Measurements from ENCODE around the gene ABCA9. TPM values are rescaled to one million over a fixed set of nuclear protein-coding genes. Genes with fewer than 3 reads are reported as not detected.

Gene ABCA9
- total RNA-seq, 1 experiment from 2014 or later, result 0.05 TPM

- in situ Hi-C loops (cut with HindIII; ENCODE audit: low pct_unique_long_range_greater_than_20kb, low sequenced_read_pairs), result no loop called here
- TF ChIP-seq TCF7L2 (IDR thresholded peaks at IDR 0.05; ENCODE audit: low read depth, low read length), result no peak
- Histone ChIP-seq H3K27me3 (ENCODE audit: control insufficient read depth, insufficient read depth, low read length) (no peaks in the 10 kb centered on the region), H3K9me3 (ENCODE audit: control insufficient read depth, insufficient read depth, low read depth, low read length) (no peaks in the 10 kb centered on the region), H3K27ac (ENCODE audit: low read length) (no peak overlapping the region), H3K4me1 (ENCODE audit: control insufficient read depth, insufficient read depth, low read length) (no peaks in the 10 kb centered on the region), H3K4me3 (ENCODE audit: low read depth in 2 of 2, low read length in 2 of 2) (no peak overlapping the region), H3K36me3 (ENCODE audit: control insufficient read depth, insufficient read depth, low read length) (no peaks in the 10 kb centered on the region)
- ChIA-PET CTCF (no interaction called here), POLR2A (no interaction called here)
- intact Hi-C loops (cut with micrococcal nuclease; ENCODE audit: unreplicated experiment), result no loop called here
- DNase-seq (ENCODE audit: low read depth, low spot score) (no peak), ATAC-seq (no peak)
- BruUV-seq (replicated peaks), result no TSS peak
Observed at GRCh38 chr17:68993112-68993511, 67.6 kb downstream of the ABCA9 start.

- ChIA-PET CTCF (no interaction called here), POLR2A (no interaction called here)
- DNase-seq (ENCODE audit: low read depth, low spot score) (no peak), ATAC-seq (no peak)
- Histone ChIP-seq H3K4me3 (ENCODE audit: low read depth in 2 of 2, low read length in 2 of 2) (no peak overlapping the region), H3K36me3 (ENCODE audit: control insufficient read depth, insufficient read depth, low read length) (no peaks in the 10 kb centered on the region), H3K27me3 (ENCODE audit: control insufficient read depth, insufficient read depth, low read length) (no peaks in the 10 kb centered on the region), H3K27ac (ENCODE audit: low read length) (no peak overlapping the region), H3K4me1 (ENCODE audit: control insufficient read depth, insufficient read depth, low read length) (no peaks in the 10 kb centered on the region), H3K9me3 (ENCODE audit: control insufficient read depth, insufficient read depth, low read depth, low read length) (no peaks in the 10 kb centered on the region)
- in situ Hi-C loops (cut with HindIII; ENCODE audit: low pct_unique_long_range_greater_than_20kb, low sequenced_read_pairs), result no loop called here
- TF ChIP-seq POLR2AphosphoS5 (IDR thresholded peaks at IDR 0.05; ENCODE audit: low read depth, low read length) (no peak), TCF7L2 (IDR thresholded peaks at IDR 0.05; ENCODE audit: low read depth, low read length) (no peak), REST (IDR thresholded peaks at IDR 0.05; ENCODE audit: insufficient read depth in 1 of 2, low read depth in 2 of 2, low read length in 1 of 2) (no peak), SIN3A (IDR thresholded peaks at IDR 0.05; ENCODE audit: borderline replicate concordance, insufficient read depth, low read depth, low read length) (no peak), CTCF (IDR thresholded peaks at IDR 0.05) (no peak)
- no TSS peak for BruUV-seq (replicated peaks)
- intact Hi-C loops (cut with micrococcal nuclease; ENCODE audit: unreplicated experiment), result no loop called here
Observed at GRCh38 chr17:68987966-68988365, 72.8 kb downstream of the ABCA9 start.

GRCh38 chr17:68981288-68981687 is 79.4 kb downstream of the ABCA9 start:
- TF ChIP-seq REST (IDR thresholded peaks at IDR 0.05; ENCODE audit: insufficient read depth in 1 of 2, low read depth in 2 of 2, low read length in 1 of 2) (no peak), POLR2AphosphoS5 (IDR thresholded peaks at IDR 0.05; ENCODE audit: low read depth, low read length) (no peak), TCF7L2 (IDR thresholded peaks at IDR 0.05; ENCODE audit: low read depth, low read length) (no peak), SIN3A (IDR thresholded peaks at IDR 0.05; ENCODE audit: borderline replicate concordance, insufficient read depth, low read depth, low read length) (no peak), CTCF (IDR thresholded peaks at IDR 0.05) (no peak)
- ChIA-PET CTCF (no interaction called here), POLR2A (no interaction called here)
- Histone ChIP-seq H3K36me3 (ENCODE audit: control insufficient read depth, insufficient read depth, low read length) (no peaks in the 10 kb centered on the region), H3K9me3 (ENCODE audit: control insufficient read depth, insufficient read depth, low read depth, low read length) (no peaks in the 10 kb centered on the region), H3K27ac (ENCODE audit: low read length) (no peak overlapping the region), H3K27me3 (ENCODE audit: control insufficient read depth, insufficient read depth, low read length) (no peaks in the 10 kb centered on the region), H3K4me1 (ENCODE audit: control insufficient read depth, insufficient read depth, low read length) (no peaks in the 10 kb centered on the region), H3K4me3 (ENCODE audit: low read depth in 2 of 2, low read length in 2 of 2) (no peak overlapping the region)
- in situ Hi-C loops (cut with HindIII; ENCODE audit: low pct_unique_long_range_greater_than_20kb, low sequenced_read_pairs), result no loop called here
- BruUV-seq (replicated peaks), result no TSS peak
- intact Hi-C loops (cut with micrococcal nuclease; ENCODE audit: unreplicated experiment), result no loop called here
- no peak for DNase-seq (ENCODE audit: low read depth, low spot score)
- ATAC-seq, result no peak
